ENCODE data around the gene C22orf23. TPM values are rescaled to one million over a fixed set of nuclear protein-coding genes. Genes with fewer than 3 reads are reported as not detected.
A peak's percentile ranks its signal among the peaks of the same experiment; 100 is the strongest.

Gene C22orf23
- polyA plus RNA-seq, 1 donor (not counting 4 experiments of a cell fraction or from before 2014, with no cell fraction given): not detected

DNA sequence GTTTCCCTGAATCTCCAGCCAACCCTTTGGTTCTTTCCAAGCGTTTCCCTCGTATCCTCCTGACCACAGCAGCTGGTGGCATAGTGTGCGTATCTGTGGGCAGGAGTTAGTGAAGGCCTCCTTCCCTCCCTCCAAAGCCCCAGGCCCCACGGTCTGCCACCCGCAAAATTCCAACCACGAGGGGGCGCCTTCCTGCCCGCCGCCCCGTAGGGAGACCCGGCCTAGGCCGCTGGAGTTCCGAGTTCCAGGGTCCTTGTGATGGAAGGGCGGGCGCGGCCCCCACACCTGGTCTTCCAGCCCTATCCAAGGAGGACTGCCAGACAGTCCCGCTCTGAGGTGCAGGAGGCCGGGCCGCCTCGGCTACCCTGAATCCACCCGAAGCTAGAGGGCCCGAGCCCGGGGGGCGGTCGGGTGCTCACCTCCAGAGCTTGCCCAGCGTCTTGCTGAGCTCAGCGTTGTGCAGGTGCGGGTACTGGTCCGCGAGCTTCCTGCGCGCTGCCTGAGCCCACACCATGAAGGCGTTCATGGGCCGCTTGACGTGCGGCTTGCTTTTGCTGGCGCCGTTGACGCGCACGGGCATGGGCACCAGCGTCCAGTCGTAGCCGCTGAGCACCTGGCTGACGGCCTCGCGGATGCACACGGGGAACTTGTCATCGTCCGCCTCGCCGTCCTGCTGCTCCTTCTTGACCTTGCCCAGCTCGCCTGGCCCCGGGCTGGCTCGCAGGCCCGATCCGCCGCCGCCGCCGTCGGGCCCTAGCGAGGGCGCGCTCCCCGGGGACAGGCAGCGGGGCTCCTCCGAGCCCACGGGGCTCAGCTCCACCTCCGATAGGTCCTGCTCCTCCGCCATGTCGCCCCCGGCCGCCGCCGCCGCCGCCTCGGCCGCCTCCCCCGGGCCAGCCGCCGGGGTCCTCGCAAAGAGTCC, 29.8 kb upstream of the C22orf23 start:
- H3K9me3 ChIP-seq (ENCODE audit: control insufficient read depth, low read depth, low read length): no peaks in the 10 kb centered on the region
- H3K27ac ChIP-seq (ENCODE audit: control insufficient read depth, insufficient read depth, low read length): no peak overlapping the region
- H2AFZ ChIP-seq (ENCODE audit: control insufficient read depth, low read length): no peak overlapping the region
- TF ChIP-seq CTCF (optimal IDR thresholded peaks at IDR 0.05 in 1 of 3, IDR thresholded peaks at IDR 0.05 in 1 of 3, conservative IDR thresholded peaks at IDR 0.05 in 1 of 3; ENCODE audit: extremely low read depth in 1 of 3, insufficient read depth in 2 of 3, low read length in 3 of 3) (peak in 2 of 3 experiments; percentile 6 to 21), EZH2 (IDR thresholded peaks at IDR 0.05; ENCODE audit: low read length) (no peak)
- no peak overlapping the region for H3K4me3 ChIP-seq (ENCODE audit: control insufficient read depth in 2 of 3, extremely low read depth in 1 of 3, insufficient read depth in 2 of 3, low read depth in 1 of 3, low read length in 3 of 3)
- H3K79me2 ChIP-seq (ENCODE audit: control insufficient read depth, insufficient read depth, low read length): no peaks in the 10 kb centered on the region
- no peaks in the 10 kb centered on the region for H3K4me1 ChIP-seq (ENCODE audit: control insufficient read depth, extremely low read depth, insufficient read depth, low read length)
- DNase-seq (ENCODE audit: low read depth, low spot score): no peak
- H3K27me3 ChIP-seq (ENCODE audit: control insufficient read depth, extremely low read depth, insufficient read depth, low read length): no peaks in the 10 kb centered on the region
- H4K20me1 ChIP-seq (ENCODE audit: control insufficient read depth, extremely low read depth, insufficient read depth, low read length): no peaks in the 10 kb centered on the region
- H3K9me1 ChIP-seq (ENCODE audit: control insufficient read depth, extremely low read depth, insufficient read depth, low read length): no peaks in the 10 kb centered on the region
- no peak overlapping the region for H3K4me2 ChIP-seq (ENCODE audit: control insufficient read depth, extremely low read depth, insufficient read depth, low read depth, low read length)
- no peak overlapping the region for H3K9ac ChIP-seq (ENCODE audit: control insufficient read depth, extremely low read depth, insufficient read depth, low read length)
- dilution Hi-C loops (cut with MboI; ENCODE audit: extremely low pct_ligation_motif_present, low sequenced_read_pairs): no loop called here
- no peak for FAIRE-seq
- H3K36me3 ChIP-seq (ENCODE audit: control insufficient read depth in 2 of 2, extremely low read depth in 1 of 2, insufficient read depth in 2 of 2, low read length in 2 of 2): no peaks in the 10 kb centered on the region

DNA sequence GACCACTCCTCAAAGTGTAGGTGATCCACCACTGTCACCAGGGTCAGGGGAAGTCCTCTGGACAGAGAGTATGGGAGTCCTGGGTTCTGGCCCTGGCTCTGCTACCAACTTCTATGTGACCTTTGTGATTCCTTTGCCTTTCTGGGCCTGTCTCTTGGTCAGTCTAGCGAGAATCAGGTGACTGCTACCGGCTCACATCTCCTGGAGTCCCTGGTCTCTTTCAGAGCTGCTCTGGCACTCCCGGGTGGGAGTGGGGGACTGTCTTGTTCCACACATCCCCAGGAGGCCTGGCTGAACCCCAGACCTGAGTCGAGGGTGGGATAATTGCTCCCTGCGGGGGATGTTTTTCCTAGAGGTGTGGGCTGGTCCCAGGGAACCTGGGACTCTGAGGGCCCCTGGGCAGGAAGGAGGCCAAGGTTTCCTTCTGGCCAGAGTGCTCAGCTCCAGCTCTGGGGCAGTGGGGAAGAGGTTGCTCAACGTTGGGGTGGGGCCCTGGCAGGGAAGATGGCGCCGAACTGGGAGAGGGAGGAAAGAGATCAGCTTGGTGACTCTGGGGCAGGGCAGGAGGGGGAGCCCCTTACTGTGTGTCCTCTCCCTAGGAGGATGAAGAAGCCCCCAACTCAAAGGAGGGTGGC, 28.9 kb upstream of the C22orf23 start:
- no peak for TF ChIP-seq CTCF (optimal IDR thresholded peaks at IDR 0.05 in 1 of 3, IDR thresholded peaks at IDR 0.05 in 1 of 3, conservative IDR thresholded peaks at IDR 0.05 in 1 of 3; ENCODE audit: extremely low read depth in 1 of 3, insufficient read depth in 2 of 3, low read length in 3 of 3)
- TF ChIP-seq EZH2 (IDR thresholded peaks at IDR 0.05; ENCODE audit: low read length): no peak
- Histone ChIP-seq H2AFZ (ENCODE audit: control insufficient read depth, low read length) (no peak overlapping the region), H4K20me1 (ENCODE audit: control insufficient read depth, extremely low read depth, insufficient read depth, low read length) (no peaks in the 10 kb centered on the region), H3K9me1 (ENCODE audit: control insufficient read depth, extremely low read depth, insufficient read depth, low read length) (no peaks in the 10 kb centered on the region), H3K9ac (ENCODE audit: control insufficient read depth, extremely low read depth, insufficient read depth, low read length) (no peak overlapping the region), H3K4me1 (ENCODE audit: control insufficient read depth, extremely low read depth, insufficient read depth, low read length) (no peaks in the 10 kb centered on the region), H3K4me3 (ENCODE audit: control insufficient read depth in 2 of 3, extremely low read depth in 1 of 3, insufficient read depth in 2 of 3, low read depth in 1 of 3, low read length in 3 of 3) (no peak overlapping the region), H3K4me2 (ENCODE audit: control insufficient read depth, extremely low read depth, insufficient read depth, low read depth, low read length) (no peak overlapping the region), H3K27me3 (ENCODE audit: control insufficient read depth, extremely low read depth, insufficient read depth, low read length) (no peaks in the 10 kb centered on the region), H3K9me3 (ENCODE audit: control insufficient read depth, low read depth, low read length) (no peaks in the 10 kb centered on the region), H3K79me2 (ENCODE audit: control insufficient read depth, insufficient read depth, low read length) (no peaks in the 10 kb centered on the region), H3K36me3 (ENCODE audit: control insufficient read depth in 2 of 2, extremely low read depth in 1 of 2, insufficient read depth in 2 of 2, low read length in 2 of 2) (no peaks in the 10 kb centered on the region), H3K27ac (ENCODE audit: control insufficient read depth, insufficient read depth, low read length) (no peak overlapping the region)
- FAIRE-seq (no peak), DNase-seq (ENCODE audit: low read depth, low spot score) (no peak)
- dilution Hi-C loops (cut with MboI; ENCODE audit: extremely low pct_ligation_motif_present, low sequenced_read_pairs): no loop called here
